ENCODE data around the gene NHERF2.

The NHERF2 gene

GRCh38 chr16:1980770-1981087, 46.0 kb upstream of the NHERF2 start:
- TF ChIP-seq, protein P1, sequence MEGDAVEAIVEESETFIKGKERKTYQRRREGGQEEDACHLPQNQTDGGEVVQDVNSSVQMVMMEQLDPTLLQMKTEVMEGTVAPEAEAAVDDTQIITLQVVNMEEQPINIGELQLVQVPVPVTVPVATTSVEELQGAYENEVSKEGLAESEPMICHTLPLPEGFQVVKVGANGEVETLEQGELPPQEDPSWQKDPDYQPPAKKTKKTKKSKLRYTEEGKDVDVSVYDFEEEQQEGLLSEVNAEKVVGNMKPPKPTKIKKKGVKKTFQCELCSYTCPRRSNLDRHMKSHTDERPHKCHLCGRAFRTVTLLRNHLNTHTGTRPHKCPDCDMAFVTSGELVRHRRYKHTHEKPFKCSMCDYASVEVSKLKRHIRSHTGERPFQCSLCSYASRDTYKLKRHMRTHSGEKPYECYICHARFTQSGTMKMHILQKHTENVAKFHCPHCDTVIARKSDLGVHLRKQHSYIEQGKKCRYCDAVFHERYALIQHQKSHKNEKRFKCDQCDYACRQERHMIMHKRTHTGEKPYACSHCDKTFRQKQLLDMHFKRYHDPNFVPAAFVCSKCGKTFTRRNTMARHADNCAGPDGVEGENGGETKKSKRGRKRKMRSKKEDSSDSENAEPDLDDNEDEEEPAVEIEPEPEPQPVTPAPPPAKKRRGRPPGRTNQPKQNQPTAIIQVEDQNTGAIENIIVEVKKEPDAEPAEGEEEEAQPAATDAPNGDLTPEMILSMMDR (IDR thresholded peaks at IDR 0.05; ENCODE audit: low read depth, low read length), result no peak

GRCh38 chr16:1981398-1981836, 45.3 kb upstream of the NHERF2 start, which contains the start of gene NOXO1:
Gene NOXO1 (minus strand): TSS chr16:1981469. CDS start chr16:1981179, 290 bp downstream.
- DNase-seq (ENCODE audit: extremely low read depth, low read depth), result no peak
- TF ChIP-seq, protein P1 (IDR thresholded peaks at IDR 0.05; ENCODE audit: low read depth, low read length), result no peak

More at GRCh38 chr16:1980770-1981087, 46.0 kb upstream of the NHERF2 start:
- DNase-seq (ENCODE audit: extremely low read depth, low read depth), result no peak

GRCh38 chr16:1982013-1982433, 44.7 kb upstream of the NHERF2 start:
- TF ChIP-seq, protein P1 (IDR thresholded peaks at IDR 0.05; ENCODE audit: low read depth, low read length), result no peak
- no peak for DNase-seq (ENCODE audit: extremely low read depth, low read depth)

GRCh38 chr16:1982991-1983543, 43.6 kb upstream of the NHERF2 start:
- TF ChIP-seq, protein P1 (IDR thresholded peaks at IDR 0.05; ENCODE audit: low read depth, low read length), result peak; percentile 27
- DNase-seq (ENCODE audit: extremely low read depth, low read depth), result no peak

- TF ChIP-seq, protein P1 (IDR thresholded peaks at IDR 0.05; ENCODE audit: low read depth, low read length), result peak; percentile 27
- peak; percentile 83 for DNase-seq (ENCODE audit: extremely low read depth, low read depth)
Observed at GRCh38 chr16:1983544-1984346, 43.0 kb upstream of the NHERF2 start, which contains the start of gene GFER. Gene GFER (plus strand): TSS chr16:1984193. CDS start chr16:1984219, 26 bp downstream.

GRCh38 chr16:1984347-1985225, 42.1 kb upstream of the NHERF2 start:
- TF ChIP-seq, protein P1 (IDR thresholded peaks at IDR 0.05; ENCODE audit: low read depth, low read length), result no peak
- no peak for DNase-seq (ENCODE audit: extremely low read depth, low read depth)
